ENCODE results near the gene WSCD2.

- TF ChIP-seq EZH2 (IDR thresholded peaks at IDR 0.05; ENCODE audit: insufficient read depth, poor library complexity, severe bottlenecking) (no peak), EZH2phosphoT487 (IDR thresholded peaks at IDR 0.05; ENCODE audit: insufficient read depth, low read depth) (no peak)
Observed at GRCh38 chr12:108080363-108080762, 48.7 kb upstream of the WSCD2 start.
